Natural killer cell treated with Interleukin-12 subunit alpha and Interleukin-12 subunit beta and Interleukin-15 and Interleukin-18, amount 100 ng/mL, for 72 hours (primary cell): ENCODE measurements around the gene ACSF3. TPM values are rescaled to one million over a fixed set of nuclear protein-coding genes. Genes with fewer than 3 reads are reported as not detected.

Experiments
- ATAC-seq, 2 donors: fragments of 150-1000 bp; cut with Tn5 transposase in 1 of 2; sonication (Bioruptor Pico), chemical (Tn5 transposase) in 1 of 2; 2 replicates each; pipeline ENCODE4 v1.10.0; 2021
- DNase-seq: peaks from one replicate; pipeline ENCODE4 v3.0.0; 2022; ENCODE audit warnings: low spot score
- H3K27ac Mint-ChIP-seq, 2 donors: 1 replicate in 1 of 2; 2 replicates in 1 of 2; pipeline ENCODE4 v1.8.0; 2022; ENCODE audit warnings: mixed read lengths in 2 of 2, mild to moderate bottlenecking in 1 of 2, moderate library complexity in 1 of 2
- H3K27me3 Mint-ChIP-seq, 2 donors: 1 replicate in 1 of 2; 2 replicates in 1 of 2; pipeline ENCODE4 v1.8.0; 2022; ENCODE audit warnings: mixed read lengths in 2 of 2
- H3K36me3 Mint-ChIP-seq: one replicate; pipeline ENCODE4 v1.8.0; 2022; ENCODE audit warnings: mixed read lengths
- H3K4me1 Mint-ChIP-seq, 2 donors: 1 replicate in 1 of 2; 2 replicates in 1 of 2; pipeline ENCODE4 v1.8.0; 2022; ENCODE audit warnings: low read depth in 2 of 2, mixed read lengths in 2 of 2, mild to moderate bottlenecking in 1 of 2
- H3K4me3 Mint-ChIP-seq: one replicate; pipeline ENCODE4 v1.8.0; 2022; ENCODE audit warnings: mixed read lengths
- H3K9me3 Mint-ChIP-seq: 2 replicates; pipeline ENCODE4 v1.8.0; 2022; ENCODE audit warnings: mixed read lengths
- total RNA-seq, 2 donors: library from RNA; stranded (reverse); gene quantifications; one replicate each; pipeline ENCODE4 v1.2.3, GENCODE V29; 2022

The ACSF3 gene
- total RNA-seq, 2 donors from 2014 or later, result 52.3 to 125 TPM

DNA sequence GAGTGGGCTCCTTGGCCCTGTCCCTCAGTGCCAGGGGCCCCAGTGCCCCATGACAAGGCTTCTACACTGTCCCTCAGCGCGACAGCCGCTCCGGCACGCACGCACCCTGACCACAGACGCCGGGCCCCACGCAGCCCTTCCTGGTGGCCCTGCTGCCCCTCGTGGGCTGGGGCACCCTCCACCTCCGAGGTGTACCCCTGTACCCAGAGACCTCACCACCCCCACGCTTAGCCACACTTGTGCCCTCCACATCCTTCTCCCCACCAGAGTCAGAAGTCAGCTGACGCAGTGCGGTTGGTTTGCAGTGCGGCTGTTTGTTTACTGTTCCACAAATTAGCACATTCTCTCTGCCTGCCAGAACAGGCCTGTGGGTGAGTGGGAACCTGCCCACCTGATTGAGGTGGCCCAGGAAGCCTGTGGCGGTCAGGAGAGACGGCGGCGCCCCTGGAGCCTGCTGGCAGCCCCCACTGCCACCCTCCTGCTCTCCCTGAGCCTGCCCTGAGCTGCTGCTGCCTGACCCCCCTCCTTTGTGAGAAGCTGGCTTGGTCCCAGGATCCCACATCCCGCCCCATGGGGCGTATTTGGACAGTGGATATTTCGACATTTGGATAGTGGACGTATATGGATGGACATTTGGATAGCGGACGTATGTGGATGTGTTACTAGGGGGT is 39.9 kb downstream of the ACSF3 start:
- Mint-ChIP-seq H3K27ac (peak overlapping the region in 1 of 2 donors; percentile 39), H3K4me1 (peaks cover 4 to 24% of the 10 kb centered on the region in 2 donors), H3K9me3 (no peaks in the 10 kb centered on the region), H3K36me3 (peaks cover 23% of the 10 kb centered on the region), H3K27me3 (no peaks in the 10 kb centered on the region), H3K4me3 (no peak overlapping the region)
- ATAC-seq (peak; percentile 40 to 46), DNase-seq (peak; percentile 54)

- H3K4me1 Mint-ChIP-seq, result peaks cover 4 to 21% of the 10 kb centered on the region in 2 donors
- peak overlapping the region in 1 of 2 donors; percentile 39 for H3K27ac Mint-ChIP-seq
- peaks cover 17% of the 10 kb centered on the region for H3K36me3 Mint-ChIP-seq
- no peak for DNase-seq
- no peaks in the 10 kb centered on the region for H3K27me3 Mint-ChIP-seq
- no peak overlapping the region for H3K4me3 Mint-ChIP-seq
- H3K9me3 Mint-ChIP-seq, result no peaks in the 10 kb centered on the region
- no peak for ATAC-seq
Measured at GRCh38 chr16:89134269-89134668, 40.6 kb downstream of the ACSF3 start.

DNA sequence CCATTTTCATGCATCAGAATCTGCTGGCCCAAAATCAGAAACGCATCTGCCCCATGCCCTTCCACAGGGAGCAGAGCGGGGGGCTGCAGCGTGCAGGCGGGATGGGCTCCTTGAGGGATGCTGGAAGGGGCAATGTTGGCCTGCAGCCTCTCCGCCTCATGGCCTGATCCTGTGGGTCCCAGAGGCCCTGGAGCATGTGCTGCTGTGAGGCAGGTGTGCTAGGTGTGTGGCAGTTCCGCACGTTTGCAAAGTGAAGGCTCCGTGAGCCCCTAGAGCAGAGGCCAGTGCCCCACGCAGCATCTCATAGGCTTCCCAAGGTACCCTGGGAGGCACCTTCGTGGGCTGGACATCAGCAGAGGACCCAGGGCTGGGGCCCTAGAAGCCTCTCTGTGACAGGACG is 41.5 kb downstream of the ACSF3 start:
- H3K4me1 Mint-ChIP-seq, result peaks cover 4 to 21% of the 10 kb centered on the region in 2 donors
- H3K27ac Mint-ChIP-seq, result no peak overlapping the region
- no peak for DNase-seq
- H3K36me3 Mint-ChIP-seq, result peaks cover 11% of the 10 kb centered on the region
- no peak overlapping the region for H3K4me3 Mint-ChIP-seq
- H3K27me3 Mint-ChIP-seq, result no peaks in the 10 kb centered on the region
- H3K9me3 Mint-ChIP-seq, result no peaks in the 10 kb centered on the region
- no peak for ATAC-seq

DNA sequence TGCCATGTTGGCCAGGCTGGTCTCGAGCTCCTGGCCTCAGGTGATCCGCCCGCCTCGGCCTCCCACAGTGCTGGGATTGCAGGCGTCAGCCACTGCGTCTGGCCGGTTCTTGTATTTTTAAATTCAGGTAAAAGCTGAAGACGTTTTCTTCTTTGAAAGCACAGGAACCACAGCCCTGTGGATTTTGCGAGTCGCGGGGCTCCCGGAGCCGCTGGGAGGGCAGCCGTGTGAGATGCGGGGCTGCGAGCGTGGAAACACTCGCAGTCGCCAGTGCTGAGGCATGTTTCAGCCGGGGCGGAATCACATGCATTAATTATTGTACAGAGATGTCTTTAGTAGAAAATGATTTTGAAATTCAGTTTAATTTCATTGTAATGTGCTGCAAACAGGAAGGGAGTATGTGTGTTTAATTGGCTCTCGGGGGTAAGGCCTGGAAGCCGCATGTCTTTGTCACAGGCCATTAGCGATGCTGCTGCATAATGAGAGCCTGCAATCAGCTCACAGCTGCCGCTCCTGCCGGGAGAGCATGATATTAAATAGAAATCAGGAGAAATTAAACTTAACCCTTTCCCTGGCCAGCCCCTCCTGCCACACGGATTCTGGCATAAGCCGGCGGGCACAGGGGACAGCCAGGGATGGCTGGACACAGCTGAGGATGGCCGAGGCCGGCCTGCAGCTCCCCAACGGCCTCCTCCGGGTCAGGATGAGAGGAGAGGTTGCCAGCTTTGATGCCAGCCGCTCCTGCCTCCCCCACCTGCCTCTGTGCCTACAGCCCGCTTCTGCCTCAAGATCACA is 42.5 kb downstream of the ACSF3 start:
- ATAC-seq, result no peak

DNA sequence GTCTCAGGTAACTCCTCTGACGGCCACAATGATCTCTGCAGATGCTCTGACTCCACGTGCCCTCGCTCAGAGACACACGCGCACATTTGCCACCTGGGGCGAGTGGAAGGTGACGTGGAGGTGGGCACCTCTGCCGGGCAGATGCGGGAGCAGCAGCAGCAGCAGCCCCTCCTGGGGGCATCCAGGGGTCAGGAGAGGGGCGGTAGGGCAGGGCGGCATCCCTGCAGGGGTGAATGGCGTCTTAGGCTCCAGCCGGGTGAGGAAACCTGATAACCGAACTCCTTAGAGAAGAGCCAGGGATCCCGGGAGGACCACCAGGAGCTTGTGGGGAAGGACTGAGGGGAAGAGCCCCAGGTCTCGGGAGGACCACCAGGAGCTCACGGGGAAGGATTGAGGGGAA is 43.3 kb downstream of the ACSF3 start:
- no peak overlapping the region for H3K27ac Mint-ChIP-seq
- peaks cover 0 to 16% of the 10 kb centered on the region in 2 donors for H3K4me1 Mint-ChIP-seq
- H3K36me3 Mint-ChIP-seq, result peaks cover 6% of the 10 kb centered on the region
- DNase-seq (no peak), ATAC-seq (no peak)
- H3K4me3 Mint-ChIP-seq, result no peak overlapping the region
- H3K27me3 Mint-ChIP-seq, result no peaks in the 10 kb centered on the region
- H3K9me3 Mint-ChIP-seq, result no peaks in the 10 kb centered on the region

More for the DNA sequence above, 42.5 kb downstream of the ACSF3 start:
- no peak overlapping the region for H3K27ac Mint-ChIP-seq
- no peaks in the 10 kb centered on the region for H3K9me3 Mint-ChIP-seq
- peaks cover 6% of the 10 kb centered on the region for H3K36me3 Mint-ChIP-seq
- peaks cover 4 to 20% of the 10 kb centered on the region in 2 donors for H3K4me1 Mint-ChIP-seq
- H3K4me3 Mint-ChIP-seq, result no peak overlapping the region
- no peaks in the 10 kb centered on the region for H3K27me3 Mint-ChIP-seq
- DNase-seq, result no peak

- Mint-ChIP-seq H3K9me3 (no peaks in the 10 kb centered on the region), H3K27me3 (no peaks in the 10 kb centered on the region), H3K27ac (no peak overlapping the region), H3K4me1 (peaks cover 0 to 13% of the 10 kb centered on the region in 2 donors), H3K4me3 (no peak overlapping the region), H3K36me3 (peaks cover 6% of the 10 kb centered on the region)
- DNase-seq, result no peak
- ATAC-seq, result no peak
Measured at GRCh38 chr16:89137666-89138512, 44.2 kb downstream of the ACSF3 start.

DNA sequence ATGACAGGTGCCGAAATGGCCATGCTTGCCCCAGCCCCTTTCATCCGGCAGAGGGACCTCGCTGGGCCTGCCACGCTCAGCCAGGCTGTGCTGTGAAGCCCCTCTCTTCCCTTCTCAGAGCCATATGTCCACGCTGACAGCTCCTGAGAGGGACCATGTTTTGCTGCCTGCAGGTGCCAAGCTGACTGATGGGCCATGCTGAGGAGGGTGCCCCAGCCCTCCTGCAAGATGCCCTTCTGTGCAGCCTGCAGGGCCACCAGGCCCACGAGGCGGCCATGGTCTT is 44.8 kb downstream of the ACSF3 start:
- no peaks in the 10 kb centered on the region for H3K27me3 Mint-ChIP-seq
- H3K36me3 Mint-ChIP-seq, result peaks cover 6% of the 10 kb centered on the region
- H3K27ac Mint-ChIP-seq, result no peak overlapping the region
- no peak for ATAC-seq
- H3K9me3 Mint-ChIP-seq, result no peaks in the 10 kb centered on the region
- peaks cover 0 to 12% of the 10 kb centered on the region in 2 donors for H3K4me1 Mint-ChIP-seq
- H3K4me3 Mint-ChIP-seq, result no peak overlapping the region
- no peak for DNase-seq

DNA sequence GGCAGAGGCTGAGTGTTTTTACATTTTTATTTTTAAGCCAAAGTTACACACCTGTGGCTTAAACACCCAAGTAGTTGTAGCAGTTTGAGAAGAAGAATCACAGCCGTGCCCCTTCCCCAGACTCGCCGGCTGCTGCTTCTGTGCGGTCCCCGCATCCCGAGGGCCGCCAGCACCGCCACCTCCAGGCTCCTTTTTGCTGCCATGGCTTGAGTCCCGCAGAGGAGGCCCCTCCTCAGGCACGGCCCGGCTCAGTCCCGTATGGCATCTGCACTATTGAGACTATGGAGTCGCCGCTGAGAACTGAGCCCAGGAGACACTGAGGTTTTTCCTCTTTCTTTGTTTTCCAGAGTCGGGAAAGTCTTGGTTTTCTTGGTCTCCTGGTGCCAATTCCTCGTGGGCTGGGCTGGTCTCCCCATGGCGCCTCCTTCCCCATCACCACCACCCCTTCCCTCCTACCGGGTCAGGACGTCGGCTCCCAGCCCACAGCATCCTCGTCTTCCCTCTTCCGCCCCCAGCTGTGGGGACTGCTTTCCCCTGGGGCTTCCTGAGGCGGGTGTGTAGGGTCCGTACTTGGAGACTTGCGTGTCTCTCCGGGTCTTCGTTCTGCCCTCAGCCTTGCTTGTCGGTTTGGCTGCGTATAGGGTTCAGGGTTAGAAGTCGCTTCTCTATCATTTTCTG is 45.3 kb downstream of the ACSF3 start:
- peaks cover 4% of the 10 kb centered on the region for H3K36me3 Mint-ChIP-seq
- ATAC-seq (no peak), DNase-seq (no peak)
- H3K27ac Mint-ChIP-seq, result no peak overlapping the region
- peaks cover 0 to 7% of the 10 kb centered on the region in 2 donors for H3K4me1 Mint-ChIP-seq
- H3K4me3 Mint-ChIP-seq, result no peak overlapping the region
- no peaks in the 10 kb centered on the region for H3K27me3 Mint-ChIP-seq
- H3K9me3 Mint-ChIP-seq, result no peaks in the 10 kb centered on the region

DNA sequence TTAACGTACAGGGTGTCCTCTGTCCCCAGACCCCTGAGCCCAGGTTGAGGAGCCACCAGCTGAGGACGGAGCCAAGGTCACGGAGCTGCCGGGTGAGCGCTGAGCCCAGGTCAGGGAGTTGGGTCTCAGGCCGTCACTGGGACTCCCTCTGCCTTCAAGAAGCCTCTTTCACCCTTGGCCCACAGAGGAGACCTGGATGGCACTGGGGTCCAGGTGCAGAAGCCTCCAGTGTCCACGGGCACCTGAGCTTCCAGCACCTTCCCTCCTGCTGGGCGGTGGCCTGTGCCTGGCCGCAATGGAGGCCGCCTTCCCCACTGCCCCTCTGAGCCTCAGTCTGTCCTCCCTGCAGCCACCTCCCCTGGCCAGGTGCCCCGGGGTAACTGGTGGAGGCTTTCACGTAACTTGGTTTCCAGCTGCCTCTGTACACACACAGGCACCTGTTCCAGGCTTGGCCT is 46.3 kb downstream of the ACSF3 start:
- Mint-ChIP-seq H3K4me3 (no peak overlapping the region), H3K9me3 (no peaks in the 10 kb centered on the region), H3K36me3 (no peaks in the 10 kb centered on the region), H3K27me3 (no peaks in the 10 kb centered on the region), H3K27ac (no peak overlapping the region), H3K4me1 (no peaks in the 10 kb centered on the region)
- no peak for ATAC-seq
- no peak for DNase-seq

GRCh38 chr16:89140401-89140800 is 46.7 kb downstream of the ACSF3 start:
- Mint-ChIP-seq H3K4me1 (no peaks in the 10 kb centered on the region), H3K36me3 (no peaks in the 10 kb centered on the region), H3K27me3 (no peaks in the 10 kb centered on the region), H3K9me3 (no peaks in the 10 kb centered on the region), H3K4me3 (no peak overlapping the region), H3K27ac (no peak overlapping the region)
- ATAC-seq, result no peak
- no peak for DNase-seq

DNA sequence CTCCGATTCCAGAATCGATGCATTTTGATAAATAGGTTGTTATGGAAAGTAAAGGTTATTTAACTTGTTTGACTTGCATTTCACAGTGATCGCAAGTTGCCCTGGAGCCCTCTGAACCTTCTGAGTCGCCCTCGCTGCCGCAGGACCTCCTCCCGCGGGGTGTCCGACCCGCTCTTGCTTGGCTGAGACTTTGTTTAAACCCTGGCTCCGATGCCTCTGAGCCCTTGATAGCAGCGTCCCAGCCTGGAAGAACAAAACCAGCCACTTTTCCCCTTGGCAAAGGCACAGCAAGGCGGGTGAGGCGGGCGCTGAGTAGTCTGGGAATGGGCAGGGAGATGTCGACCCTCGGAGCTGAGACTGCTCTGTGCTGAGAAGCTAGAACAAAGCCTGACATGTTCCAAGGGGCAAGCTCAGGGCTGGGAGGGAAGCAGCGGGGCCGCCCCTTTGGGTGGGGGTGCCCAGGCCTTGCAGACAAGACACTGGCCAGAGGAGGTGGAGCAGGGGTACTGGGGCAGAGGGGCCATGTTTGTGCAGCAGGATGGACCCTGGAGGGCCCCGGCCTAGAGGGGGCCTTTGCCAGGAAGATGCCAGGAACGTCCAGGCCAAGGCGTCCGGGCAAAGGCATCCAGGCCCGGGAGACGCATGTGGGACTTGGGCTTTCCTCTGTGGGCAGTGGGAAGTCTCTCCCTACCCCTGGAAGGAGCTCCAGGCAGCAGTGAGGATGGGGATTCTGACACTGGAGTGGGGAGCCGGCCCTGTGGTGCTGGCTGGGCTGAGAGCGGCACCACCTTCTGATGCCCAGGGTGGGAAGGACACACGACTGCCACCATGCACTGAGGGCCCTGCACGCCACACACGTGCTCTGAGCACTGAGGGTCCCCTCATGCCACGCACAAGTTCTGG is 47.6 kb downstream of the ACSF3 start:
- Mint-ChIP-seq H3K27ac (no peak overlapping the region), H3K9me3 (no peaks in the 10 kb centered on the region), H3K27me3 (no peaks in the 10 kb centered on the region), H3K4me1 (no peaks in the 10 kb centered on the region), H3K4me3 (no peak overlapping the region), H3K36me3 (no peaks in the 10 kb centered on the region)
- DNase-seq (no peak), ATAC-seq (no peak)

- Mint-ChIP-seq H3K36me3 (no peaks in the 10 kb centered on the region), H3K4me3 (no peak overlapping the region), H3K27ac (no peak overlapping the region), H3K4me1 (peaks cover 0 to 4% of the 10 kb centered on the region in 2 donors), H3K27me3 (no peaks in the 10 kb centered on the region), H3K9me3 (no peaks in the 10 kb centered on the region)
- DNase-seq (no peak), ATAC-seq (no peak)
Measured at GRCh38 chr16:89141884-89142267, 48.2 kb downstream of the ACSF3 start.
